Colon (tissue), 2 donors: Measurements from ENCODE around the gene PXYLP1.

Experiments
- FAIRE-seq: peaks from 2 replicates; lab custom pipeline; 2012; peaks lifted over from hg19 to GRCh38; lab: Jason Lieb, UNC
- donor health status: control.
- donor health status: control.

PXYLP1 gene

GRCh38 chr3:141249041-141249440 lies 17.4 kb downstream of the PXYLP1 start:
- no peak for FAIRE-seq

GRCh38 chr3:141250342-141250741 lies 18.7 kb downstream of the PXYLP1 start:
- FAIRE-seq: no peak

- FAIRE-seq: no peak
Observed at GRCh38 chr3:141250828-141251227, 19.2 kb downstream of the PXYLP1 start.

GRCh38 chr3:141253326-141253725 lies 21.7 kb downstream of the PXYLP1 start:
- FAIRE-seq: no peak

GRCh38 chr3:141253811-141254210 lies 22.2 kb downstream of the PXYLP1 start:
- no peak for FAIRE-seq

GRCh38 chr3:141255137-141255845 lies 23.7 kb downstream of the PXYLP1 start:
- no peak for FAIRE-seq

- no peak for FAIRE-seq
Observed at GRCh38 chr3:141255846-141256261, 24.2 kb downstream of the PXYLP1 start.

- no peak for FAIRE-seq
Observed at GRCh38 chr3:141256820-141257219, 25.2 kb downstream of the PXYLP1 start.

- no peak for FAIRE-seq
Observed at GRCh38 chr3:141257961-141258360, 26.3 kb downstream of the PXYLP1 start.

- no peak for FAIRE-seq
Observed at GRCh38 chr3:141258973-141259372, 27.3 kb downstream of the PXYLP1 start.

GRCh38 chr3:141259821-141260629 lies 28.4 kb downstream of the PXYLP1 start:
- no peak for FAIRE-seq

- FAIRE-seq: no peak
Observed at GRCh38 chr3:141260630-141260927, 29.0 kb downstream of the PXYLP1 start.

- no peak for FAIRE-seq
Observed at GRCh38 chr3:141261472-141262307, 30.1 kb downstream of the PXYLP1 start.

- FAIRE-seq: no peak
Observed at GRCh38 chr3:141262308-141262705, 30.7 kb downstream of the PXYLP1 start.

GRCh38 chr3:141266186-141266585 lies 34.6 kb downstream of the PXYLP1 start:
- FAIRE-seq: no peak

- FAIRE-seq: no peak
Observed at GRCh38 chr3:141266797-141267555, 35.4 kb downstream of the PXYLP1 start.

GRCh38 chr3:141267629-141268028 lies 36.0 kb downstream of the PXYLP1 start:
- no peak for FAIRE-seq

GRCh38 chr3:141268306-141268705 lies 36.7 kb downstream of the PXYLP1 start:
- no peak for FAIRE-seq

GRCh38 chr3:141268791-141269190 lies 37.2 kb downstream of the PXYLP1 start:
- no peak for FAIRE-seq

GRCh38 chr3:141269961-141270360 lies 38.3 kb downstream of the PXYLP1 start:
- no peak for FAIRE-seq

- FAIRE-seq: no peak
Observed at GRCh38 chr3:141271279-141272030, 39.8 kb downstream of the PXYLP1 start.
